GM12872 (cell line): Measurements from ENCODE around the gene TTC27.

Source experiments
- CTCF ChIP-seq: IDR thresholded peaks from 3 replicates; pipeline ENCODE4 v1.5.1; 2011; ENCODE audit warnings: low read depth, mild to moderate bottlenecking, low read length, moderate library complexity; ENCODE audit not compliant: insufficient read depth

TTC27 gene

GRCh38 chr2:32697156-32697555, 69.3 kb downstream of the TTC27 start:
- TF ChIP-seq CTCF: no peak

- no peak for TF ChIP-seq CTCF
Measured at GRCh38 chr2:32699151-32699550, 71.3 kb downstream of the TTC27 start.

GRCh38 chr2:32701806-32702205, 74.0 kb downstream of the TTC27 start:
- no peak for TF ChIP-seq CTCF

- no peak for TF ChIP-seq CTCF
Measured at GRCh38 chr2:32702303-32703064, 74.6 kb downstream of the TTC27 start.

GRCh38 chr2:32706815-32707579, 79.1 kb downstream of the TTC27 start:
- TF ChIP-seq CTCF: no peak

GRCh38 chr2:32711219-32711618, 83.4 kb downstream of the TTC27 start:
- TF ChIP-seq CTCF: no peak

GRCh38 chr2:32711908-32712501, 84.2 kb downstream of the TTC27 start:
- no peak for TF ChIP-seq CTCF
